HG02763 (cell line): ENCODE results near the gene CAPZA3.
"Not testable (repeated sequence)": the region's sequence is repeated elsewhere in the genome, so short reads cannot be mapped to it uniquely, and the experiment has no call there.

Experiments
- ATAC-seq: cut with Tn5 transposase; IDR thresholded peaks from one replicate; pipeline ENCODE4 v1.9.1; 2021; ENCODE audit warnings: mild to moderate bottlenecking, moderate library complexity; ENCODE audit not compliant: unreplicated experiment

The CAPZA3 gene, protein sequence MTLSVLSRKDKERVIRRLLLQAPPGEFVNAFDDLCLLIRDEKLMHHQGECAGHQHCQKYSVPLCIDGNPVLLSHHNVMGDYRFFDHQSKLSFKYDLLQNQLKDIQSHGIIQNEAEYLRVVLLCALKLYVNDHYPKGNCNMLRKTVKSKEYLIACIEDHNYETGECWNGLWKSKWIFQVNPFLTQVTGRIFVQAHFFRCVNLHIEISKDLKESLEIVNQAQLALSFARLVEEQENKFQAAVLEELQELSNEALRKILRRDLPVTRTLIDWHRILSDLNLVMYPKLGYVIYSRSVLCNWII

DNA sequence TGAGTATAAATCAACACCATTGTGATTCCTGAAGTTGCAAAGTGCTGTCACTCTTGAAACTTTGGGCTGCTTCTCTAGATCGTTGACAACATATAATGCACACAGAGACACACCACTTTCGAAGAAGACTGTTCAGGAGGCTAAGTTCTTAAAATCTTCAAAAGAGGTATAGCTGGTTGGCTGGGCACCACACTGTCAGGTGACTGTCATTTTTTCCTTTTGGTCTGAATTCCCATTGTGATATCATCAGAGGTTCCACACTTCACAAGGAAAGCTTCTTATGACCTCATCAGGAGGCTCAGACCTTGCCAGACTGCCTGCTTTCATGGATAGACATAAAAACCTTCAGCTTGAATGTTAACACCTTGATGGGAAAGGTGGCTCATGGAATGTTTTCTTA is at the start of gene CAPZA3, which contains the start of gene PLCZ1:
Gene CAPZA3 (plus strand): TSS at position 301 of the 400 bp plus-strand sequence. CDS start 150 bp downstream, outside the sequence.
Gene PLCZ1 (minus strand): TSS at position 194 of the 400 bp plus-strand sequence. CDS start 641 bp downstream, outside the sequence.
- no peak for ATAC-seq

GRCh38 chr12:18689771-18690170 is 48.1 kb upstream of the CAPZA3 start:
- ATAC-seq: no peak

GRCh38 chr12:18690653-18691052 is 47.3 kb upstream of the CAPZA3 start:
- ATAC-seq: no peak

- not testable (repeated sequence) for ATAC-seq
Measured at GRCh38 chr12:18693986-18694385, 43.9 kb upstream of the CAPZA3 start.

DNA sequence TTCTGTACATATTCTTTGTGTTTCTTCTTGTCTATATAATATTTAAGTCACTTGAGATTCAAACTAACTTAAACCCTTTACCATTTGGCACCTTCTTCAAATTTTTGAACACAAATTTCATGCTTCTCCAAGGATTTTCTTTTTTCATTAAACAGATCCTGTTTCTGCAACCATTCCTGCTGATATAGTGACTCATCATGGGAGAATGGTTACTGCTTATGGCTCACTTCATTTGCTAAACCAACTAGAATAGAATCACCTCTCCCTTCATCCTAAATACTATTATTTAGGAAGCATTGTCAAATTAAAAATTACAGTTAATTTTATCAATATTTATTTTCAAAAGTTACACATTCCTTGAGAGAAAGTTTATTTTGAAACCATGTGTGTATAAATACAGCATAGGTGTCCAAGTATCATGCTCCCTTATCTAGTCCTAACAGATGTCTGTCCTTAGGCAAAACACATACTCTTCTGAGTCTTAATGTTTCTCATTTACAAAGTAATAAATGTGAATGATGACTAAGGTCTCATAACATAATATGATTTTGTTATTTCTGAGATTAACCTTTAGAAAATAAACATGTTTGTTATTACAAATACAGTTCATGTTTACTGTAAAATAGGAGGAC is 40.8 kb upstream of the CAPZA3 start:
- no peak for ATAC-seq

DNA sequence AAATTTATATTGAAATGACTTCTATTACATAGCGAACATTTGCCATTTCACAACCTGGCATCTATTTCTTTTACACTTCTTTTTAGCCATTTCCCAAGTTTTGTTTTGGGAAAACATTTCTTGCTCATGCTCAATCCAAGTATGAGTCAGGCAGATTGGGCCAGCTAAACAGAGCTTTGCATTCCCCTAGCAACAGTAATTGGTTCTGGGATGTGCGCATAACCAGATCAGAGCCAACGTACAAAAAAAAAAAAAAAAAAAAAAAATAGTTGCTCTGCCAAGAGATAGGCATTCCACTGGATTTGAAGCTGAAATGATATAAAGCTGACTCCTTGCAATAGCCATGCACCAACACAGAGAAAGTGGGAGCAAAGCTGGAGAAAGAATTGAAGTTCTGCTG is 37.6 kb upstream of the CAPZA3 start:
- no peak for ATAC-seq

DNA sequence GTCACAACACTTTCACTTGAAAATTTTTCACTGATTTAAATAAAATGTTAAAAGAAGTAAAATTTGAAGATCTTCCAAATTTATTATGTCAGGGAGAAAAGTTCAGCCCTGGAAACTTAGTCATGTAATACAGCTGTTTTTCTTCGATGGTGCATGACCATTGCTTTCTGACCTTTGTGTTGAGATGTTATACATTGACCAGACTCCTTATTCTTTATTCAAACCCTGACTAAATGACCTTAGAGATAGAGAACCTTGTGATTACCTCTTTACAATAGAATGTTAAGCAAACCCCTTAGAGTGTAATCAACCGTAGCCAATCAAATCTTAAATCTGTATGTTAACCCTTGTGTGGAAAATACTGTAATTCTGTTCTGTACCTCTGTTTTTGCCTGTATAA is 34.6 kb upstream of the CAPZA3 start:
- no peak for ATAC-seq

DNA sequence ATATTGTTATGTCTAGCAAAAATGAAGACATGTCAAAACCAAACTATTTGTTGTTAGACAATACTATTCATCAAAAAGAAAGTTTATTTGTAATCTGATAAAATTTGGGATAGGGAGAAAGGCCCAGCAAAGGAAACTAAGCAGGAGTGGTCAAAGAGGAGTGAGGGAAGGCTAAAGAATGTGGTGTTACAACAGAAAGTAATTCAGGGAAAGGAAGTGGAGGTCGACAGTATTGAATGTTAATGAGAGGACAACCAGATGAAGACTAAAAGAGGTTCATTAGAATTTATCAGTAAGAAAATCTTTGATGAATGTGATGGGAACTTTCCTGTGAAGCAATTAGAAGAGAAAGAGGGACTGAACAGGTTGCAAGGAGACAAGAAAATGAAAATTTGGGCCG is 34.0 kb upstream of the CAPZA3 start:
- no peak for ATAC-seq

DNA sequence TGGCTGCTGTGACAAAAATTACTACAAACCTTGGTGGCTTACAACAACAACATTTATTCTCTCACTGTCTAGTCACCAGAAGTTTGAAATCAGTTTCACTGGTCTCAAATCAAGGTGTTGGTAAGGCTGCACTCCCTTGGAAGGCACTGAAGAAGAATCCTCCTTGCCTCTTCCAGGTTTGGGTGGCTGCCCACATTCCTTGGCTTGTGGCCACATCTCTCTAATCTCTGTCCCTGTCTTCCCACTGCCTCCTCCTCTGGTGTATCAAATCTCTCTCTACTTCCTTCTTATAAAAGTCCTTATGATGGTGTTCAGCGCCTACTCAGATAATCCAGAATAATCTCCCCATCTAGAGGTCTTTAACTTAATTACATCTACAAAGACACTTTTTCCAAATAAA is 31.1 kb upstream of the CAPZA3 start:
- no peak for ATAC-seq

DNA sequence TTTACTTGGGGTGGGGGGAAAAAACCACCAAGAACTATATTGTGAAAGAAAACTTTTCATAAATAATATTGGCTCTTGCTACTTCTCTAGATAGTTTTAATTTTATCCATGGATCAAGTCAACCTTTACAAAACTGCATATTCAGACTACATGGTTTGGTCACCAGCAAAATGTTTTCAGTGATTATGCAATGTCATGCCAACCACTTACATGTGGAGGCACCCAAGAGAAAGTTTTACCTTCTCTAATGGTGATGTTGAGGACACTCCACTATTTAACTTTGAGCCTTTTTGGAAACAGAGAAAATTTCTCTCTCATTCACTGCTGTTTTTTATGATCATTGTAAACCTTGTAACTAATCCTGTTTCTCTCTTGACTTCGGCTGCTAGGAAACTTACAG is 21.7 kb upstream of the CAPZA3 start:
- no peak for ATAC-seq

DNA sequence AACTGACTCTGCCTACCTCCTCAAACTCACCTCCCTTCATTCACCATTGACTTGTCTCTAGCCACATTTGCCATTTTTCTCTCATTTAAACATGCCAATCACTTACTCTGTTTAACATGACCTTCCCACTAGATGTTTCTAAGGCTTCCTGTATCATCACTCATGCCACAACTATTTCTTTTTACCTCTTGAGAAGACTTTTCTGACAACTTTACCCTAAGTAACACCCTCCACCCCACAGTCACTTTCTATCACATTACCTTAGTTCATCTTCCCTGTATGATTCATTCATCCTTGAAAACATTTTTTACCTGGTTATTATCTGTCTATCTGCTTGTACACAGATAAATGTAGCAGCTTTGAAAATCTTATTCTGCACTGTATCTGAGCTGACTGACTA is 19.5 kb upstream of the CAPZA3 start:
- no peak for ATAC-seq

GRCh38 chr12:18719922-18720510 is 17.9 kb upstream of the CAPZA3 start:
- ATAC-seq: no peak

DNA sequence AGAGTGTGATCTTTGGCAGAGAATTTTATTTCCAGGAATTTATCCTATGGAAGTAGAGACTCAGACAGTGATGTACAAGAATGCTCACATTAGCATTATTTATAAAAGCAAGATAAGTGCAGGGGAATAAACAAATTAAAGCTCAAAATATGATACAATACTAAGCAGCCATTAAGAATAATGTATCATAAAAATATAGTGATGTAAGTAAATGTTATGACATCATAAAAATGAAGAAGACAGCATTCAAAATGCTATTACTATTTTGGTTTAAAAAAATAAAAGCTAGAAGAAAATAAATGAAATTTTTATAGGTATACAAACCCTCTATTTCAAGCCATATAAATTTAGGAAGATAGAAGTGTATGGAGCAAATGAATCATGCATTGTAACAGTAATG is 17.2 kb upstream of the CAPZA3 start:
- no peak for ATAC-seq

GRCh38 chr12:18721452-18721851 is 16.5 kb upstream of the CAPZA3 start:
- no peak for ATAC-seq

DNA sequence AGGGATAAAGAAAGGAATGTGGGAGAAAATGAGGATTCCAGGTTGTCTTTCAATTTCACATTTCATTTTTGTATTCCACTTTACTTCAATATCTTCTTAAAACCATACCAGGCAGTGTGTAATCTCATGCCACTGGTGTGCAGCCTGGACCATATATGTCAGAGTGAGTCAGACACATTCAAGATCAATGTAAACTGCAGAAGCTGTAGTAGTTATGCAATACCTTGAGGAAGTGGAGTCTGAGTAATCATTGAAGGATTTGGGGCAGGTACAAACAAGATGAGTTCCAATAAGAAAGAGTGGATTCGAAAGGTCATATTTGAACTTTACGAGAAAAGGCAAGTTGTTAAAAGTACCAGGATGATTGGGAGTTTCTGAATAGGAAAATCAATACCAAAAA is 14.2 kb upstream of the CAPZA3 start:
- ATAC-seq: no peak

DNA sequence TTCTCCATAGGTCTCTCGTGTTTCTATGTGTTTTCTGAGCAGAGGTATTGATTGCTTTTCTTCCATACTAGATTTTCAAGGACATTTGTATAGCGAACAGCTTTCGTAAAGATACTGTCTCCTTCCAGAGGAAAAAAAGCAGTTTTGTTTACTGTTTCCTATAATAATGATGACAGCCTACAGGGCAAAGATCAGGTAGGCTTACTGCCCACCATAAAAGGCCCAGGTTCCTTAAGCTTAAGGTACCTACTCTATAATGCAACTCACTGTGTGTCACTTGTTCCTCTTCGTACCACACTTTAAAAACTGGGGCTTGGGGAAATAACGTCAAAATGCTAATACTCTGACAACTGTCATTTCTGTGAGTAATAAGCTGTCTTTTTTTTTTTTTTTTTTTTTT is 6.8 kb upstream of the CAPZA3 start:
- ATAC-seq: no peak

GRCh38 chr12:18747895-18748294 is 10.0 kb downstream of the CAPZA3 start:
- no peak for ATAC-seq

- no peak for ATAC-seq
Measured at GRCh38 chr12:18749386-18749957, 11.6 kb downstream of the CAPZA3 start.

DNA sequence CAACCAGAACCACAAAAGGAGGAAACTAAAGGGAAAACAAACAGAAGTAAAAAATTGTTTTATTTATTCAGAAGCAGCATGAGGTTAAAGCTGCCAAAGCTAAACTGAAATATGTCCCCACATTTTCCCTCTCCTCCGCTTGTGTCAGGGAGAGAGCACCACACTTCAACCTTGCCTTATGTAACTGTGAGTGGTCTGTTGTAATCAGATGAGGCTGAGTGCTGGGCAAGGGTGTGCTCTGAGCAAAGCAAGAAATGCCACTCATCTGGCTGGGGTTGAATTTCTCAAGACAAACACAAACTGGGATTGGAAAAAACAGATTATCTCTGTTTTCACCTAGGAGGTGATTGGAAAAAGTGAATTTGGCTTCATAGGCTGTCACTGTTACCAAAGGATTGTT is 12.2 kb downstream of the CAPZA3 start:
- ATAC-seq: no peak

DNA sequence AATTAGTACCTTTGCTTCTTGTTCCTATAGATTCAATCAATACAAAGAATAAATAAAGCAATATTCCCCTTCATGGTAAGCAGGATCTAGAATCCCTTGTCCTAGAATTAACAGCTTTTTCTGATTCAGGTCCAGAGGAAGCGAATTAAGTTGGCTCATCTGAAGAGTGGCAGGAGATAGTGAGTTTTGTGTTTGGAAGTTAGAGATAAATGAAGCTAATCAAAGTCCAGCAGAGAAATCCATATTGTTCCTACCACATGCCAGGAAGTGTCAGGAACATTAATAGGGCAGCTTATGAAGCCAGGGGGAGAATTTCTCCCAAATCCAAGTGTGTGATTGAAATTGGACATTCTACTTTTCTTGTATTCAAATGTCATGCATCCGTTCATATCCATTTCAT is 13.9 kb downstream of the CAPZA3 start:
- ATAC-seq: no peak

DNA sequence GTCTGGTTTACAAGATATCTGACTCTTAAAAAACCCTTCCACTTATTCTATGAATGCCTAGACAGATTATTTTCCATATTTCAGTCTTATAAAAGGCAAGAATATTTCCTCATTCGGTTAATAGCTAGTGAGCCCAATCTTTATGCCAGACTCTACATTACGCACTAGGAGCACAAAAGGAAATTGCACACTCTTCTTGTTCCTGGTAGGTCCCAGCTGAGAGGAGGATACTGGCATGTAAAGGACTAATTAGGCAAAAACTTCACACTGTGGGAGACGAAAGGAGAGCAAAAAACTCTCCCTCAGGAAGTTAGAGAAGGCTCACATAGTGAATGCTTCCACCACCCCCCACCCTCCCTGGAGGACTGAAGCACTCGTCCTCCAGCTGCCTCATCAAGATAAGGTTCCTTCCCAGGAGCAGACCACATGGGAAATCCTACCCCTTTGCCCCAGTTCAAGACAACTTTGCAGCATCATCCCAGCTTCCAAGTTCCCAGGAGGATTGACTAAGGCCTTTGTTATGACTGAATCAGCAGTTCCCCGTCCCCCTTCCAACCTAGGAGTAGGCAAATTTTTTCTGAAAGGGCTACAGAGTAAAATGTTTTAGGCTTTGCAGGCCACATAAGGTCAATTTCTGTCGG is 14.5 kb downstream of the CAPZA3 start:
- ATAC-seq: no peak
